ENCODE results near the gene SP6. TPM values are rescaled to one million over a fixed set of nuclear protein-coding genes. Genes with fewer than 3 reads are reported as not detected.

The SP6 gene
- total RNA-seq, 1 donor from 2014 or later = 2.0 TPM

DNA sequence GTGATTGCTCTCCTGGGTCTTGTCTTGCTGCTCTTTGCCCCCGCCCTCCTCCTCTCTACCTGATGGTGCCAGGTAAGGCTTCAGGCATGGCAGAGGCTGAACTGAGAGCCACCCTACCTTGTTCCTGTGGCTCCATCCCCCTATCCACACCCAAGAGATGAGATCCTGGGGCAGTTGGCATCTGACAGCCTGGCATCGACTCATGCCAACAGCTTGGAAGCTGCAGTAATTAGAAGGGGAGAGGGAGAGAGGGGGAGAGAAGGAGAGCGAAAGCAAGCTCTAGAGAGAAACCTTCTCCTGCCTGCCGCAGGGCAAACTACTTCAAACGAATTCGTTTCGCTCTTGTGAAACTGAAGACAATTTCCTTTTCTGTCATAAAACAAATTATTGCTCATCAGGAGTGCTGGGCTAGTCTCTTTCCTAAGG lies 13.8 kb upstream of the SP6 start:
- DNase-seq (ENCODE audit: low read depth) = no peak
- no peak overlapping the region for H3K4me3 ChIP-seq (ENCODE audit: low read depth, low read length)
- TF ChIP-seq, protein P1, sequence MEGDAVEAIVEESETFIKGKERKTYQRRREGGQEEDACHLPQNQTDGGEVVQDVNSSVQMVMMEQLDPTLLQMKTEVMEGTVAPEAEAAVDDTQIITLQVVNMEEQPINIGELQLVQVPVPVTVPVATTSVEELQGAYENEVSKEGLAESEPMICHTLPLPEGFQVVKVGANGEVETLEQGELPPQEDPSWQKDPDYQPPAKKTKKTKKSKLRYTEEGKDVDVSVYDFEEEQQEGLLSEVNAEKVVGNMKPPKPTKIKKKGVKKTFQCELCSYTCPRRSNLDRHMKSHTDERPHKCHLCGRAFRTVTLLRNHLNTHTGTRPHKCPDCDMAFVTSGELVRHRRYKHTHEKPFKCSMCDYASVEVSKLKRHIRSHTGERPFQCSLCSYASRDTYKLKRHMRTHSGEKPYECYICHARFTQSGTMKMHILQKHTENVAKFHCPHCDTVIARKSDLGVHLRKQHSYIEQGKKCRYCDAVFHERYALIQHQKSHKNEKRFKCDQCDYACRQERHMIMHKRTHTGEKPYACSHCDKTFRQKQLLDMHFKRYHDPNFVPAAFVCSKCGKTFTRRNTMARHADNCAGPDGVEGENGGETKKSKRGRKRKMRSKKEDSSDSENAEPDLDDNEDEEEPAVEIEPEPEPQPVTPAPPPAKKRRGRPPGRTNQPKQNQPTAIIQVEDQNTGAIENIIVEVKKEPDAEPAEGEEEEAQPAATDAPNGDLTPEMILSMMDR (conservative IDR thresholded peaks at IDR 0.05; ENCODE audit: low read depth, low read length) = no peak

GRCh38 chr17:47862621-47863440 lies 11.9 kb upstream of the SP6 start:
- peak; percentile 41 for DNase-seq (ENCODE audit: low read depth)
- TF ChIP-seq, protein P1 (conservative IDR thresholded peaks at IDR 0.05; ENCODE audit: low read depth, low read length) = no peak
- H3K4me3 ChIP-seq (ENCODE audit: low read depth, low read length) = no peak overlapping the region

- H3K4me3 ChIP-seq (ENCODE audit: low read depth, low read length) = no peak overlapping the region
- TF ChIP-seq, protein P1 (conservative IDR thresholded peaks at IDR 0.05; ENCODE audit: low read depth, low read length) = no peak
- DNase-seq (ENCODE audit: low read depth) = no peak
These were observed 9.4 kb upstream of the SP6 start for GRCh38 chr17:47860386-47860785.

- H3K4me3 ChIP-seq (ENCODE audit: low read depth, low read length) = no peak overlapping the region
- DNase-seq (ENCODE audit: low read depth) = no peak
- TF ChIP-seq, protein P1 (conservative IDR thresholded peaks at IDR 0.05; ENCODE audit: low read depth, low read length) = no peak
These were observed 6.8 kb upstream of the SP6 start for GRCh38 chr17:47857551-47858455.

- DNase-seq (ENCODE audit: low read depth) = no peak
- no peak overlapping the region for H3K4me3 ChIP-seq (ENCODE audit: low read depth, low read length)
- TF ChIP-seq, protein P1 (conservative IDR thresholded peaks at IDR 0.05; ENCODE audit: low read depth, low read length) = no peak
These were observed 5.9 kb upstream of the SP6 start for GRCh38 chr17:47856830-47857229.

DNA sequence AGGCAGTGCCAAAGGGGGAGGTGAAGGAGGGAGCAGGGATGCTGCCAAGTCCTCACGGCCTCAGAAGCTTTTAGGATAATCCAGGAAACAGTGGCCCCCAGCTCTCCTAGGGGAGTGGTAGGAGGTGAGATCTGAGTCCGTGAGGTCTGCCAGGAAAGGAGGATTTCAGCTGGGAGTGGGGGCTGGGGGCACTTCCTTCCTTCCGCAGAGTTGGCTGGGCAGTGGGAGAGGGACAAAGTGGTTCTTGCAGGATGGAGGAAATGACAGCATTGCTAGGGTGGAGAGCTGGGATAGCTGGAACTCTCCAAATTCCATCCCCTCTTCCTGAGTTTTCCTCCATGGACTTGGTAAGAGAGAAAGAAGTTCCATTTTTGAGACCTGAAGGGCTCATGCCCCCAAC lies 4.8 kb upstream of the SP6 start:
- TF ChIP-seq, protein P1 (conservative IDR thresholded peaks at IDR 0.05; ENCODE audit: low read depth, low read length) = no peak
- no peak for DNase-seq (ENCODE audit: low read depth)
- H3K4me3 ChIP-seq (ENCODE audit: low read depth, low read length) = no peak overlapping the region
